NCI-H526 treated with DMSO at 0.1 percent for 48 hours (cell line): ENCODE measurements around the gene MAFF.

ENCODE experiments used
- DNase-seq: peaks from one replicate; lab custom pipeline; 2025; lab: John Stamatoyannopoulos, UW

MAFF gene

DNA sequence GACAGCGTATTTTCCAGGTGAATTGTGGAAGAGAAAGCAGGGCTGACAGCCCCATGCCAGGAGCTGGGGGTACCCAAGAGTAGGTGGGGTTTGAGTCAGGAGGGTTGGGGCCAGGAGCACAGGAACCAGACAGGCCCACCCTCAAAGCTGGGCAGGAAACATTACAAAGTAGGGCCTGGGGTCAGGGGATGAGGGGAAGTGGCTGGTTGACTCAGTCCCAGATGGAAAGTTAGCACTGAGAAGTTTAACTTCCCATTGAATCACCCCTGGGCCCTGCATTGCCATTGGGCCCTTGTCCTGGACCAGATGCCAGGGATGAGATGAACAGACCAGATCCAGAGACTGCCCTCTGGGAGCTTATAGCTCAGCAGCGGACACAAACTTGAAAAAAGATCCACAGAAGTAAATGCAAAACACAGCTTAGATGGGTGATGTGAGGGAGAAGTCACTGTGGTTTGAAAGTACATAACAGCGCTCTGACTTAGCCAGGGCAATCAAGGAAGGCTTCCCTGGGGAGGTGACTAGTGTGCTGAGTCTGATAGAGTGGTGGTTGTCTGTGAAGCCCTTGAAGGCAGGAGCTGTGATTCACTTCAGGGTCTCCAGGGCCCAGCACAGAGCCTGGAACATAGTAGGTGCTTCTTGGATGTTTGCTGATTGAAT is 2.2 kb downstream of the MAFF start:
- no peak for DNase-seq

DNA sequence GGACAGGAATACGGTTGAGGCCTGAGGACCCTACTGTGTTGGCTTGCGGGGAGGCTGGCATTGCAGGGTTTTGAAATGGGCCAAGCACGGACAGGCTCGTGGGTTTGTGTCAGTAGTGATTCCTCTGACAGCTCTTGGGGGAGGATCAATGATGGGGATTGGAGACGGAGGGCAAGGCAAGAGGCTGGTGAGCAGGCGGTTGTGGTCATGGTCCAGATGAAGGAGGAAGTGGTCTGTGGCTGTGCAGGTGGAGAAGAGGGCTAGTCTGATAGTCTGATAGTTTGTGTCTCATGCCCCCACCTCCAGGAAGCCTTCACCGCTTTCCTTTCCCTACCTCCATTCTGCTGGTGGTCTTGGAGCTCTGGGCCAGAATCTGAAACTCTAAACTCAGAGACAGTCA is 3.0 kb downstream of the MAFF start:
- DNase-seq, result no peak

DNA sequence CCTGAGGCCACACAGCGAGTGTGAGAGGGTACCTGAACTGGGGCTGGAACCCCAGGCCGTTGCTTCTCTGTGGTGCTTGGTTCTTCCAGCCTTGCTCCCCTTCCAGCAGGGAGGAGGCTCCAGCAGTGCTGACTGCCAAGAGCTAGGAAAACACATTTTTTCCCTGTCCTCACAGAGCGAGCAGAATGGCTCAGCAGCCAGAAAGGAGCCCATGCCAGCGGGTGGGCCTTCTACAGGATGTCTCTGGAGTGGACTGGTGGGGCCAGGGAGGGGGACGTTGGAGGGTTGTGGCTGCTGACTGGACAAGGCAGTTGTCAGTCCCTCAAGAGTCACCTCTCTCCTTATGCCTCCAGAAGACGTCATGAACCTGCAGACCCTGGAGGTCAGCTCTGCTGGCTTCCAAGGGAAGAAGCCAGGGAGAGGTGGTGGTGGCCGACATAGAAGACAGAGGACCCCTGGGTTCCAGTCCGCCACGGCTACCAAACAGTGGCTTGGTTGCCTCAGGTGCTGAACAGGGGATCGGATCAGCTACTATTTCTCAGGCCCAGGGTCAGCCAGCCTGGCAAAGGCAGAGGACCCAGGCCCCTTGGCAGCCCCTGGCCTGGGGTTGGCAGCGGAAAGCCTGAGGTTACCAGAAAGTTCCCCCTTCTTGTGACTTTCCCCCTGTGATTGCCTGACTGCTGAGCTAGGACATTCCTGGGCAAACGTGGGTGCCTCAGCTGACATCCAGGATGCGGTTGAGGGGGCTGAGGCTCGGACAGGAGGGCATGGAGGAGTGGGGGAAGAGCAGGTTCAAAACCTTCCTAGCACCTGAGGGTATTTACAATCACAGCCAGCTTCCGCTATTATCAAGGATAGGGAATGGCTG is 3.7 kb downstream of the MAFF start:
- DNase-seq, result no peak

DNA sequence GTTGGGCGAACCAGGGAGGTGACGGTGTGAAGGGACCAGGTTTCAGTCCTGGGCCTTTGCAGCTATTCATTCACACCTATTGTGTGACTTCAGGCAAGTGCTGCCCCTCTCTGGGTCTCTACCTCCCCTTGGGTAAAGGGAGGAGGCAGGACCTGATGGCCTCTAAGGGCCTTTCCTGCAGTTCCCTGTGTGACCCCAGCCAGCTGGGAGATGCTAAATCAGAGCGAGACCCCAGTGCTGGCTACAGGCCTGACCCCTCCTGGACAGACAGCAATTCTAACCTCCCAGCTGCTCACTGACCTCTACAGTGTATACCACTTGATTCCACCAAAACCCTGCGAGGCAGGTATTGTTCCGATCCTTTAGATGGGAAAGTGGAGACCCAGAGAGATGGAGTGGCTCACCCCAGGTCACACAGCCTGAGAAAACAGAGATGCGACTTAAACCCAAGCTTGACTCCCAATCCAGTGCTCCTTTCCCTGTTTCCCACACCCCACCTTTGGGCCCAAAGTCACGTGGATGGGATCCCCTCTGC is 6.2 kb downstream of the MAFF start:
- no peak for DNase-seq

DNA sequence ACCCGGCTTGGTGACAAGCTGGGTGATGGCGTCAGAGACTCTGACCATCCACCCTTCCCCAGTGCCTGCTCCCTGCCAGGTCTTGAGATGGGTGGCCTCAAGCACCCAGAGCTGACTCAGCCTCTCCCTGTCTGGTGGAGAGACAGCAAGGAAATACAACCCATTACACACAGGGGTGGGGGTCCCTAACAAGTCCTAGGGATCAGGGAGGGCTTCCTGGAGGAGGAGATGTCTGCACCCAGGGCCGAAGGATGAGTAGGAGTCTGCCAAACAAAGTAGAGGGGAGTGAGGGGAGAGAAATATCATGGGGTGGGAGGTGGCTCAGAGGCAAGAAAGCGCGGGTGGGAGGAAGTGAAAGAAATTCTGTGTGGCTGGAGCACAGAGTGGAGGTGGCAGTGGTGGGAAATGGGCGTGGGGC is 6.8 kb downstream of the MAFF start:
- no peak for DNase-seq

DNA sequence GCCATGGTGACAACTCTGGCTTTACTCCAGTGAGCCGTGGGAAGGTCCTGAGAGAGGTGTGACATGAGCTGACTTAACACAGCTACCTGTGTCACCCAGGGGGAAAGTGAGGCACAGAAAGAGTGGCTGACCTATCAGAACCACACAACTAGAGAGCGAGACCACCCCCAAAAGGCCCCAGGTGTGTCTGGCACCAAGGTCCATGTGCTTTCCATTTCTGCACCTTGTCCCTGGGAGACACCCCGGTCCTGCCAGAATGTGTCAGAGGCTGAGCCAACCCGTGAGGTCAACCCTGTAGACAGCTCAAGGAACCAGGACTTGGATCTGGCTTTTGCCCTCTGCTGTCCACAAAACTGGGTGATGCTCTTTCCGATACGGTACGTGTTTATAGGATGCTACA is 9.8 kb downstream of the MAFF start:
- DNase-seq, result no peak

DNA sequence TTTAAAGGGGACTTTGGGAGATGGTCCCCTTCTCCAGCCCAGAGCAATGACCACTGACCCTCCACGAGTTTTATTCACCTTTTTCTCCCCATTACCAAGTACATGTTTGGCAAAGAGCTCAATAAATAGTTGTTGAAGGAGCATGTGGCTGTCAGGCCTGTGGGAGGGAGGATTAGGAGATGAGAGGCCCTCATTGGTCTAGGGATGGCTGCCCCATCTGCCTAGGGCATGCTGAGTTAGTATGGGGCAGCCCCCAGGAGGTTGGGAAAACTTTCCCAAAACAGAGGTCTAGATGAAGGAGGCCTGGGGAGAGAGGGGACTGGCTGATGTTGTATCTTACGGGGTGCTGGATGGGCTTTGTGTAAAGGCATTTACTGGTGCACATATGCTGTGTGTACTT is 10.6 kb downstream of the MAFF start:
- no peak for DNase-seq

DNA sequence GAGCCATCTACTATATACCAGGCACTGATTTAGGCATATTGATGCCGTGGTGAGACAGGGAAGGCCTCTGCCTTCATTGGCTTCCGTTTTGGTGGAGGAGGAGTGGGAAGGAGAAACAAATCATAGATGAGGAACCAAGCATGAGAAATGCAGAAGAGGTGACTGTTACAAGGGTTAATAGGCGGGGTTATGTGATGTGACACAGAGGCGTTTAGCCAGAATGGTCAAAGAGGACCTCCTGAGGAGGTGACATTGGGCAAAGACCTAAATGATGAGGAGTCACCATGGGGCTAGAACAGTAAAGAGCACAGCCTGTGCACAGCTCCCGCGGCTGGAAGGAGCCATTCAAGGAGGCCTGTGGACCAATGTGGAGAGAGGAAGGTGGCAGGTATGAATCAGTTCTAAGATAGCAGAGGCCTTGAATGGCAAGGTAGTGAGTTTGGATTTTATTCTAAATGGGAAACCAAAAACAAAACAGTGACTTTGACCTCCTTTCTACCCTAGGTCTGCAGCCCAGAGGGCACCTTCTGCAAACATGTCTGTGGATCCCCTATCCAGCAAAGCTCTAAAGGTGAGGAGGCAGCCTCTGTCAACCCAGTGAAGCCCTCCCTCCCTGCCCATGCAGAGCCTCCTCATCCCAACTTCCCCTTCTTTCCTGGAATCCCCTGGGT is 11.7 kb downstream of the MAFF start:
- DNase-seq, result no peak

DNA sequence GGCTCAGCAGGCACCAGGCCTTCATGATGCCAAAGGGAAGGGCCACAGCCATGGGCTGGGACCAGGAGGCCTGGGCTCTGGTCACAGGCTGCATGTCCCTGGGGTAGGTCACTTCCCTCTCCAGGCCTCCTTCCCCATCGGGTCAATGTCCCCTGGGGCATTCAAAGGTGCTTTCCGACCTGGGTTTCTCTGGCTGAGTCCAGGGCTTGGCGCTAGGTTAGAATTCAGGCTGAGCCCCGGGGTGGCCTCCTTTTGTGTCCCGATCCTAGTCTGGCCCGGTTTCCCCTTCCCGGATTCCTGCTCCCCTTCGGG is 12.2 kb downstream of the MAFF start:
- no peak for DNase-seq

DNA sequence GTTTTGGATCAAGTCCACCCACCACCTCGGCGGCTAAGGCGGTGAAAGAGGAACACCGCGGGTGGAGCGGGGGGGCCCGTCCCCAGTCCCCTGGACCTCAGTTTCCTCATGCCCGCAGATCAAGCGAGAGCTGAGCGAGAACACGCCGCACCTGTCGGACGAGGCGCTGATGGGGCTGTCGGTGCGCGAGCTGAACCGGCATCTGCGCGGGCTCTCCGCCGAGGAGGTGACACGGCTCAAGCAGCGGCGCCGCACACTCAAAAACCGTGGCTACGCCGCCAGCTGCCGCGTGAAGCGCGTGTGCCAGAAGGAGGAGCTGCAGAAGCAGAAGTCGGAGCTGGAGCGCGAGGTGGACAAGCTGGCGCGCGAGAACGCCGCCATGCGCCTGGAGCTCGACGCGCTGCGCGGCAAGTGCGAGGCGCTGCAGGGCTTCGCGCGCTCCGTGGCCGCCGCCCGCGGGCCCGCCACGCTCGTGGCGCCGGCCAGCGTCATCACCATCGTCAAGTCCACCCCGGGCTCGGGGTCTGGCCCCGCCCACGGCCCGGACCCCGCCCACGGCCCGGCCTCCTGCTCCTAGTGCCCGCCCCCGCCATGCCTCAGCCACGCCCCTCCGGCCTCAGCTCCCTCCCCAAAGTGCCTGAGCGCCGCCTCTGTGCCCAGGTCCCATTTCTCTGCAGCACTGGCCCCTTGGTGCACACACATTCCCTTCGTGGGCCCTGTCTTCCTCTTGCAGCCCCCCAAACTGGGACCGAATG is 12.7 kb downstream of the MAFF start:
- no peak for DNase-seq

DNA sequence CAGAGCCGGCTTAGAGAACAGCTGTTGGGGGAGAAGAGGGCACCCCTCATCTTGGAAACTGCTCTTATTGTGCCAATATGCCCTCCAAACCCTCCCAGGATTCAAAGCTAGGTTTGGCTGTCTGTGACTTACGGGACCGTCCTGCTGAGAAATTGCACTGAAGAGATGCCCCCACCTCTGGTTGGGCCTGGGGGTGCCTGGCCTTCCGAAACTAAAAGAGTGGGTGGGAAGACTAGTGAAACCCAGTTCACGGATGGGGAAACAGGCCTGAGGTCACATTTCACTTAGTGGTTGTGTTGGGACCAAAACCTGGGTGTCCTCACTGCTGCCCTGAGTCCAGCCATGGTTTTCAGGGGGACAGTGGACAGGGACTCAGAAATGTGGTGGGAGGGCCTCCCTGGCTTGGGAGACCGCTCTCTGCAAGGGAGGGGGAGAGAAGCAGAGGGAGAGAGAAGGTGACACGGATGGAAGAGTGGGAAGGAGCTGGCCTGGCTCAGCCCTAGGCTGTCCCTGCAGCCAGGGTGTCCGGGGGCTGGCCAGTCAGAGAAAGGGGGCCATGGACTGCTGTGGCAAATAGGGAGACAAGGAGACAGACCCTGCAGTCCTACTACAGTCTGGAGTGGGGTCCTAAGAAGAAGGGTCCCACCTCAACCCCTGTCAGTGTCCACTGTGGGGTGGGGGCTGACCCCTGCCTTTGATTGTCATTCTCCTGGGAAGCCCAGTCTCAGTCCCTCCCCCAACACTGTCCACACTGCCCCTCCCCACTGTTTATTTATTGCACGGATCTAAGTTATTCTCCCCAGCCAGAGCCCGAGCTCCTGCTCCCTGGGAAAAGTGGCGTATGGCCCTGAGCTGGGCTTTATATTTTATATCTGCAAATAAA is 13.6 kb downstream of the MAFF start:
- no peak for DNase-seq

DNA sequence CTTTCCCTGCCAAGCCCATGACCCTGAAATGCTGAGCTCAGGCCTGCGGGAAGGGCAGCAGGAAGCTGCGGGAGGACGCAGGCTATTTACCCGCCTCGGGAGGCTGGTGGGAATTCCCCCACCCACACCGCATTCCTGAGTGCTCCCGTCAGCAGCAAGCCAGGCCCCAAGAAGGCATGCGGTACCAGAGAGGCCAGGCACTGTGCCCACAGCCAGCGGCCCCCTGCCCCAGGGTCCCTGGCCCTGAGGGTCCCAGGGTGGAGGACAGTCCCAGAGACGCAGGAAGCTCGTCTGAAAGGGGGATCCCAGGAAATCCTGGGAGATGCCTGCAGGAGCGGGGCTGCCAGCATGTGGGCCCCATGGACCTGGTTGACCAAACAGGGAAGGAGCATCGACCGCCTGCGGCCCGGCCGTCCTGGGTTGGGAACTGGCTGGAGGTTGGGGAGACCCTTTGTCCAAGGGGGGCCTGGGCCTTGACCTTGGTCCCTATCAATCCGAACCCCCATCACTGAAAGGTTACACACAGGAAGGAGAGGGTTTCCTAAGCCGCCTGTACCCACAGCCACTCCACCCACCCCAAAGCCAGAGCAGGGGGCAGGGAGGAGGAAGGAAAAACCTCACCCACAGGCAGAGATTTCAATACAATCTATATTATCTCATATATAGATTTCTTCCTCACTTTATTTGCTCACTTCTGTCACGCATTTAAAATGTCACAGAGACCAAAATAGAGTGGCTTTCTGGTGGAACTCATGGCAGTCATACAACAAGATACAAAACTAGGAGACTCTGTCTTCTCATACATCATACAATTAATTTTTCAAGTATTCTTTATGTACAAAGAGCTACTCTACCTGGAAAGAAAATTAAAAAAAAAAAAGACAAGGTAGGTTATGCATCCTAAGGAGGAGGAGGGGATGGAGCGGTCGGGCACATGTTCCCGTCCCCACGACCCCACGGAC is 17.1 kb downstream of the MAFF start:
- no peak for DNase-seq

DNA sequence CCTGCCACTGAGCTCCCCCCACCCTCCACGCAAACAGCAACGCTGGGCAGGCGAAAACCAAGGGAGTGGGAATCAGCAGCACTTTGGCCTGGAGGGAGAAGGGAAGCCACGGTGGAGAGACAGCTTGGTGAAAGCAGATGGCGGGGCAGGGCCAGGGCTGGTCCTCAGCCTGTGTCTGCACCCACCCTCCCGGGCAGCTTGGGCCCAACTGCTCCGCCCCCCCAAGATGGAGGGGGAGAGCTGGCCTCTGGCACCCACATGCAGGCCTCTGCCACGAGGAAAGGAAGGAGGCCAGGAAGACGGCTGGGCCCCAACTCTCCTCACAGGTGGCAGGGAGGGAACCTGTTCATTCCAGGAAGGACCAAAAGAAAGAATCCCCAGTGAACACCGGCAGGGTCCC is 17.8 kb downstream of the MAFF start:
- no peak for DNase-seq

DNA sequence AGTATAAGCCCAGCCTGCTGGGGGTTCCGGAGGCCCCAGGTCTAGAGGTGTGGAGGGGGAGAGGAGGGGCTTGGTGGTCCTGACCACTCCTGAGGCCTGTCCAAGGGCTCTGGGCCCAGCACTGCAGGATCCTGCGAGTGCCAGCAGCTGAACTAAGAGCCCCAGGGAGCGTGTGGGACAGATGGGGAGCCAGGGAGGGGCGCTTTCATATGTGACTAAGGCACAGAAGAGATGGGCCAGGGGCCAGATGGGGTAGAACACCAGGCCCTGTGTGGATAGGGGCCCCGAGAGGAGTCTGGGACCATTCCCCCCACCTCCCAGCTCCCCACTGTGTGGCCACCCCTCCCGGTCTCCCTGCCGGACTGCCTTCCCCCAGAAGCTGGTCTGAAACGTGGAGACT is 18.4 kb downstream of the MAFF start:
- no peak for DNase-seq

DNA sequence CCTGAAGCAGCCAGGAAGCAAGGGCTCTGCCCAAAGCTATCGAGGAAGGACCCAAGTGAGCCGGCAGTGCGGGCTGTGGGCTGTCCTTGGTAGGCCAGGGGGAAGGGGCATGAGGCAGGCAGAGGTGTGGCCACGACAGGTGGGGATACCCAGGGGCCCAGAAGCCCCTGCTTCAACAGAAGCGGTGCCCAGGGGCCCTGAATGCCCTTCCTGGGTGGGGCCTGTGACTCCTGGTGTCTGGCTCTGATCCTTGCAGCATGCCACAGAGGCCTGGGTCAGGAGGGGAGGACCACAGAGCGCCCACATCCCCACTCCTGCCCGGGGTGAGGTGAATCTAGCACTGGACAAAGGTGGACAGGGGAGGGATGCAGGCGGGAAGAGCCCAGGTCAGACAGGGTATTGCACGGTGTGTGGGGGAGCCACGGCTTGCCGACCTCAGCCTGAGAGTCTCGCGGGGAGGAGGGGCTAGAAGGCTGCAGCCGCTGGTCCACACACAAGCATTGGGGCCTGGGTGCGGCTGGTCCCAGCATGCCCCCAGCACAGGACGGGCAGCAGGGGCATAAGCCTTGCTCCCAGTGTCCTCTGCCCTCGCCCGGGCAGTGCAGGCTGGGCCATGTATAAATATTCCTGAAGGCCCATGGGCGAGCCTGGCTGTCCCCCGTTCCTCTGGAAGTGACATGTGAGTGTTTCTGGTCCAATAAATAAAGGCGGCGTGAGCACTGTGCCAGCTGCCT is 19.0 kb downstream of the MAFF start:
- DNase-seq, result no peak

DNA sequence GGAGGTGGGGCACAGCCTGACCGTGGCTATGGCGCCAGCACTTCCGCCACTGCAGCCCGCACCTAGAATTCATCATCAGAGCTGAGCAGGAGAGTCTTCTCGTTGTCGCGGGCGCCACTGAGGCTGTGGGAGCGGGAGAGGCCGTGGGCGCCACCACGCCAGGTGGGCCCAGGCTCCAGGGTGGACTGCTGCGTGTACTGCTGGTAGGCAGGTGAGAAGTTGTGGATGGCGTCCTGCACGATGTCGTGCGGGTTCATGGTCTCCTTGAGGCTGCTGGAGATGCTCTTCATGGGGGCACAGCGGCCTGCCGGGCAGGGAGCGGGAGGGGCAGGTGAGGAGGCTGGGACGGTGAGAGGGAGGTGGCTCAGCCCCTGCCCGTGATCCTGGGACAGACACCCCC is 19.6 kb downstream of the MAFF start:
- DNase-seq, result no peak

DNA sequence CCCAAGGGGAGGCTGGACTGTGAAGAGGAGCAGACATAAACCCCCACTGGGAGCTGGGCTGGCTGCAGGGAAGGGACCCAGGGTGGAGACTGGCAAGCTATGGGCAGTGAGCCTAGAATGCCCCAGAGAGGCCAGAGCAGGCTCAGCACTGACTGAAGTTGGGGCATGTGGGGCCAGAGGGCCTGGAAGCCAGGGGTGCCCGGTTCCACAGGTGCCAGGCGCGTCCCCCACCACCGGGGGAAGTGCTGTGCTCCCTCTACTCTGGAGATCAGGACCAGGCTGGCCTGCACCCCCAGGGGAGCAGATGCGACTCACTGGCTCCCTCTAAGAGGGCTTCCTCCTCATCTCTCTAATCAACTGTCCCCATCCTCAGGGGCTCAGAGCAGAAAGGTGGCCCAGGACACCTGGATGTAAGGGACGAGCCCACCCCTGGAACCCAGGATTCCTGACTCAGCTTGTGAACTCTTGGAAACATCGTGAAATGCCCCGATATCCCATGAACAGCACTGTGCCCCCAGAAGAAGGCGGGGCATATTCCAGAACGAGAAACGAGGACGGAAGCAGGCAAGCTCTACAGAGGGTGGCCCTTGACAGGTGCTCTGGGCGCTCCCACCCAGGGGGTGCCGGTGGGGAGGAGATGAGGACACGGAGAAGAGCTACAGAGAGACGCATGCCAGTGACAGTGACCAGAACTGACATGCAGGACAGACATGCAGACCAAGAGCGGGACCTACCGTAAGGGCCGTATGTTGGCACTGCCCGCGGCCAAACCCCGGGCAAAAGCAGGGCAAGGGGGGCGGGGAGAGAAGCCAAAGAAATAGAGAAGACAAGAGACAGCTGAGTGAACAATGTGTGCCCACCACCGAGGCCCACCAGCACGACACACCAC is 20.4 kb downstream of the MAFF start:
- DNase-seq, result no peak

DNA sequence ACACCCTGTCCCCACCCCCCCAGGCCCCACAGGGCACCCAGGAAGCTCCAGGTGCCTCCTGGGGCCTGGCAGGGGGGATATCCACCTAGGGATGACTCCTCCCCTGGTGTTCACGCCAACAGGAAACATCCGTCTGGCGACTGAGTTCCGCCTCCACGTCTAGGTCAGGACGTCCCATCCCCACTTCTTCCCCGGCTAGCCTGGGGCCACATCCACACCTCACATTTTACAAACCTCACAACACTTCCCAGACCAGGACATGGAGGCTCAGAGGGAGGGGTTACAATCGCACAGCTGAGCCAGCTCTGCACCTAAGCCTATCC is 21.0 kb downstream of the MAFF start:
- no peak for DNase-seq
